Pancreas (tissue), 10 donors: ENCODE measurements around the gene TYK2. TPM values are rescaled to one million over a fixed set of nuclear protein-coding genes. Genes with fewer than 3 reads are reported as not detected.
A peak's percentile ranks its signal among the peaks of the same experiment; 100 is the strongest.

Source experiments
- ATAC-seq, 4 donors: fragments of 200-7000 bp; cut with Tn5 transposase; one replicate each; pipeline versions ENCODE4 v1.8.0 to v1.9.1; 2020; ENCODE audit warnings: mild to moderate bottlenecking in 4 of 4, moderate library complexity in 4 of 4
- DNase-seq, 6 donors: peaks; one replicate each; pipeline ENCODE4 v3.0.0-alpha.2; 2020
- FAIRE-seq: peaks from 2 replicates; lab custom pipeline; 2012; peaks lifted over from hg19 to GRCh38; lab: Jason Lieb, UNC
- H3K27ac ChIP-seq, 4 donors: fragments of 200-600 bp; sonication (generic); 1 replicate in 3 of 4; 2 replicates in 1 of 4; pipeline versions ENCODE4 v1.5.0 to v1.8.0; 2020
- H3K27me3 ChIP-seq, 4 donors: fragments of 200-600 bp; one replicate each; pipeline ENCODE4 v1.8.0; 2021
- H3K36me3 ChIP-seq, 3 donors: fragments of 200-600 bp; sonication (generic) in 1 of 3; one replicate each; pipeline versions ENCODE4 v1.5.0 to v1.8.0; 2020 to 2021
- H3K4me1 ChIP-seq, 3 donors: fragments of 200-600 bp; one replicate each; pipeline ENCODE4 v1.8.0; 2021
- H3K4me3 ChIP-seq, 4 donors: fragments of 200-600 bp; sonication (generic) in 2 of 4; one replicate each; pipeline versions ENCODE4 v1.5.0 to v1.8.0; 2020 to 2021
- H3K9me3 ChIP-seq, 4 donors: fragments of 200-600 bp; one replicate each; pipeline ENCODE4 v1.8.0; 2021
- CTCF ChIP-seq, 4 donors: fragments of 200-600 bp; sonication (generic) in 3 of 4; IDR thresholded peaks; one replicate each; pipeline versions ENCODE4 v1.5.0 to v1.8.0; 2021; ENCODE audit warnings: antibody characterized with exemption in 4 of 4
- WGBS, 2 donors: extraction: QIAGEN DNeasy Blood & Tissue Kit; methylation state at CpG; one replicate each; pipeline ENCODE4 v1.1.7; 2013; 5-methylcytosine and 5-hydroxymethylcytosine counted together
- intact Hi-C, 3 donors: fragments of 100-400 bp; cut with DNase I; formaldehyde crosslinking; loops; one replicate each; pipeline versions ENCODE4 v1.11.1 to v1.14.2; 2022
- polyA plus RNA-seq, 2 donors: library from polyadenylated mRNA; stranded (reverse); fragments of 200-250 nt; gene quantifications; one replicate each; pipeline ENCODE4 v1.2.3, GENCODE V29; 2013
- total RNA-seq, 6 donors: library from RNA; stranded (reverse); fragmentation: NEBNext Ultra II Directional in 4 of 6; extraction: Animal tissue kit (Norgen Biotek cat#: 25700) in 4 of 6; gene quantifications; one replicate each; pipeline versions ENCODE4 v1.2.1 to v1.2.4, GENCODE V29; 2021 to 2023
- donor health status: healthy with polysubstance abuse.
- donor health status: DM: no; HTN: no; CAD: no; lungs with moderate emphysema.
- donor health status: DM: no; HTN: no; CAD: no.
- donor health status: control.
- donor health status: control.
- donor health status: Bipolar disorder and iron deficiency.
- donor health status: DM: yes; HTN: yes; CAD: no.
- donor health status: DM: no; HTN: no; CAD: no.
- donor health status: DM: no; HTN: no; CAD: no.
- donor health status: DM: yes; HTN: yes; CAD: no.

The TYK2 gene
- total and polyA plus RNA-seq, 8 donors, result 42.5 to 302 (median 57.6) TPM

GRCh38 chr19:10328558-10329429 lies 51.6 kb downstream of the TYK2 start:
- WGBS, 2 donors, result 92 to 95% methylated on average over 38 to 41 of the region's 41 CpGs
- H3K27me3 ChIP-seq, result no peaks in the 10 kb centered on the region
- FAIRE-seq (no peak), ATAC-seq (no peak), DNase-seq (peak in 1 of 6 donors; percentile 72)
- no peak overlapping the region for H3K4me3 ChIP-seq
- H3K36me3 ChIP-seq, result peaks cover 4 to 30% (median 20%) of the 10 kb centered on the region in 3 donors
- H3K27ac ChIP-seq, result no peak overlapping the region
- intact Hi-C loops, result no loop called here
- no peak for TF ChIP-seq CTCF (IDR thresholded peaks at IDR 0.05)
- H3K9me3 ChIP-seq, result no peaks in the 10 kb centered on the region
- peaks cover 6 to 9% (median 8%) of the 10 kb centered on the region in 3 donors for H3K4me1 ChIP-seq

- TF ChIP-seq CTCF (IDR thresholded peaks at IDR 0.05), result no peak
- Histone ChIP-seq H3K36me3 (peaks cover 4 to 36% (median 20%) of the 10 kb centered on the region in 3 donors), H3K27ac (no peak overlapping the region), H3K27me3 (no peaks in the 10 kb centered on the region), H3K4me3 (no peak overlapping the region), H3K9me3 (no peaks in the 10 kb centered on the region), H3K4me1 (peaks cover 6 to 9% (median 8%) of the 10 kb centered on the region in 3 donors)
- 90 to 93% methylated on average over 7 of the region's 7 CpGs for WGBS, 2 donors
- DNase-seq, result no peak
- intact Hi-C loops, result no loop called here
- ATAC-seq, result no peak
- no peak for FAIRE-seq
Observed at GRCh38 chr19:10327793-10328192, 52.6 kb downstream of the TYK2 start.

- ATAC-seq (no peak), DNase-seq (no peak), FAIRE-seq (no peak)
- TF ChIP-seq CTCF (IDR thresholded peaks at IDR 0.05), result no peak
- Histone ChIP-seq H3K4me1 (no peaks in the 10 kb centered on the region), H3K4me3 (no peak overlapping the region), H3K27me3 (no peaks in the 10 kb centered on the region), H3K9me3 (no peaks in the 10 kb centered on the region), H3K36me3 (peaks cover 4 to 42% (median 26%) of the 10 kb centered on the region in 3 donors), H3K27ac (no peak overlapping the region)
- WGBS, 2 donors, result 89 to 95% methylated on average over 8 of the region's 8 CpGs
- intact Hi-C loops, result no loop called here
Observed at GRCh38 chr19:10325732-10326131, 54.6 kb downstream of the TYK2 start.

GRCh38 chr19:10321874-10322835 lies 58.2 kb downstream of the TYK2 start:
- DNase-seq (no peak), ATAC-seq (no peak), FAIRE-seq (no peak)
- 95 to 96% methylated on average over 19 of the region's 19 CpGs for WGBS, 2 donors
- Histone ChIP-seq H3K9me3 (no peaks in the 10 kb centered on the region), H3K4me1 (no peaks in the 10 kb centered on the region), H3K36me3 (peaks cover 0 to 44% (median 11%) of the 10 kb centered on the region in 3 donors), H3K27me3 (no peaks in the 10 kb centered on the region), H3K4me3 (no peak overlapping the region), H3K27ac (no peak overlapping the region)
- no peak for TF ChIP-seq CTCF (IDR thresholded peaks at IDR 0.05)
- intact Hi-C loops, result no loop called here
